ENCODE measurements around the gene BPI.

Gene BPI

GRCh38 chr20:38342713-38343310 lies 38.9 kb downstream of the BPI start:
- no peak for TF ChIP-seq CTCF (IDR thresholded peaks at IDR 0.05; ENCODE audit: control insufficient read depth, insufficient read depth, low read depth, low read length, missing control alignments)
- no peak for DNase-seq (ENCODE audit: low read depth)
- H3K4me3 ChIP-seq (ENCODE audit: control insufficient read depth, low read depth, low read length) = no peak overlapping the region

- no peak for TF ChIP-seq CTCF (IDR thresholded peaks at IDR 0.05; ENCODE audit: control insufficient read depth, insufficient read depth, low read depth, low read length, missing control alignments)
- no peak for DNase-seq (ENCODE audit: low read depth)
- H3K4me3 ChIP-seq (ENCODE audit: control insufficient read depth, low read depth, low read length) = no peak overlapping the region
Measured at GRCh38 chr20:38343311-38344106, 39.6 kb downstream of the BPI start.

- TF ChIP-seq CTCF (IDR thresholded peaks at IDR 0.05; ENCODE audit: control insufficient read depth, insufficient read depth, low read depth, low read length, missing control alignments) = no peak
- no peak for DNase-seq (ENCODE audit: low read depth)
- H3K4me3 ChIP-seq (ENCODE audit: control insufficient read depth, low read depth, low read length) = no peak overlapping the region
Measured at GRCh38 chr20:38344107-38344701, 40.2 kb downstream of the BPI start.

- H3K4me3 ChIP-seq (ENCODE audit: control insufficient read depth, low read depth, low read length) = no peak overlapping the region
- TF ChIP-seq CTCF (IDR thresholded peaks at IDR 0.05; ENCODE audit: control insufficient read depth, insufficient read depth, low read depth, low read length, missing control alignments) = no peak
- no peak for DNase-seq (ENCODE audit: low read depth)
Measured at GRCh38 chr20:38345643-38346042, 41.7 kb downstream of the BPI start.

GRCh38 chr20:38346247-38346651 lies 42.3 kb downstream of the BPI start, which contains the start of gene LBP:
Gene LBP (plus strand): TSS chr20:38346482. CDS start chr20:38346517, 35 bp downstream.
- H3K4me3 ChIP-seq (ENCODE audit: control insufficient read depth, low read depth, low read length) = no peak within 1 kb of the TSS
- no peak for TF ChIP-seq CTCF (IDR thresholded peaks at IDR 0.05; ENCODE audit: control insufficient read depth, insufficient read depth, low read depth, low read length, missing control alignments)
- no peak for DNase-seq (ENCODE audit: low read depth)

- TF ChIP-seq CTCF (IDR thresholded peaks at IDR 0.05; ENCODE audit: control insufficient read depth, insufficient read depth, low read depth, low read length, missing control alignments) = no peak
- no peak overlapping the region for H3K4me3 ChIP-seq (ENCODE audit: control insufficient read depth, low read depth, low read length)
- no peak for DNase-seq (ENCODE audit: low read depth)
Measured at GRCh38 chr20:38346741-38347140, 42.8 kb downstream of the BPI start.
